Measurements from ENCODE around the gene NISCH. TPM values are rescaled to one million over a fixed set of nuclear protein-coding genes. Genes with fewer than 3 reads are reported as not detected.

NISCH gene
- total and polyA plus RNA-seq, 2 of the 8 experiments (the other 6 are each of a cell fraction or from before 2014, with no cell fraction given) = 71.2 to 71.9 TPM

DNA sequence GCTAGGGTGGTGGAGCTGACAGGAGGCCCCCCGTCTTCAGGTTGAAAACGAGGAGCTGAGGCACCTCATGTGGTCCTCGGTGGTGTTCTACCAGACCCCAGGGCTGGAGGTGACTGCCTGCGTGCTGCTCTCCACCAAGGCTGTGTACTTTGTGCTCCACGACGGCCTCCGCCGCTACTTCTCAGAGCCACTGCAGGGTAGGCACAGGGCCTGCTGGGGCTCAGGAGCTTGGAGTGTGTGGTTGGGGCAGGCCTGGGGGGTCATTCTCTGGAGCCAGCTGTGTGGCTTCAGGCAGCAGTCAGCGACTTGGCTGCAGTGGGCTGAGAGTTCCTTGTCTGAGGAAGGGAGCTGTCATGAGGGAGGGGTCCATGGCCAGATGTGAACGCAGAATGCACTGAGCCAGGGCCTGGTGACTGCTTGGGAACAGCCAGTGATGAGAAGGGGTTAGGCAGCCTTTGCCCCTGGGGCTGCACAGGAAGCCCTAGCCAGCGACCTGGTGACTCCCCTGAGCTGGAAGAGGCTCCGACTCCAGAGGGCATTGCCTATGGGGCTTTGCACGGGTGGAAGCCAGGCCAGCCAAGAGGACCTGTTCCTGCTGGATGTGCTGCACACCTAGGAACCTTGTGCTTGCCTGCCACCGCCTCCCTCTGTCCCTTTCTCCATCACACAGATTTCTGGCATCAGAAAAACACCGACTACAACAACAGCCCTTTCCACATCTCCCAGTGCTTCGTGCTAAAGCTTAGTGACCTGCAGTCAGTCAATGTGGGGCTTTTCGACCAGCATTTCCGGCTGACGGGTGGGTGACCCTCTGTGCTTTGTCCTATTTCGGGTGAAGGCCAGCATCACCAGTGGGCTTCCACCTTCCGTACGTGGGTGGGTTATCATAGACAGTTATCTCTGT lies 34.9 kb downstream of the NISCH start (continued):
- no peak for TF ChIP-seq SP4 (IDR thresholded peaks at IDR 0.05; ENCODE audit: low read length)

All from H1 (cell line).